Fibroblast of gingiva (primary cell): ENCODE measurements around the gene CCDC154.
"Not testable (repeated sequence)": the region's sequence is repeated elsewhere in the genome, so short reads cannot be mapped to it uniquely, and the experiment has no call there.

ENCODE experiments used
- DNase-seq: peaks from one replicate; pipeline ENCODE4 v3.0.0-alpha.2; 2011; ENCODE audit warnings: low read depth

The CCDC154 gene

DNA sequence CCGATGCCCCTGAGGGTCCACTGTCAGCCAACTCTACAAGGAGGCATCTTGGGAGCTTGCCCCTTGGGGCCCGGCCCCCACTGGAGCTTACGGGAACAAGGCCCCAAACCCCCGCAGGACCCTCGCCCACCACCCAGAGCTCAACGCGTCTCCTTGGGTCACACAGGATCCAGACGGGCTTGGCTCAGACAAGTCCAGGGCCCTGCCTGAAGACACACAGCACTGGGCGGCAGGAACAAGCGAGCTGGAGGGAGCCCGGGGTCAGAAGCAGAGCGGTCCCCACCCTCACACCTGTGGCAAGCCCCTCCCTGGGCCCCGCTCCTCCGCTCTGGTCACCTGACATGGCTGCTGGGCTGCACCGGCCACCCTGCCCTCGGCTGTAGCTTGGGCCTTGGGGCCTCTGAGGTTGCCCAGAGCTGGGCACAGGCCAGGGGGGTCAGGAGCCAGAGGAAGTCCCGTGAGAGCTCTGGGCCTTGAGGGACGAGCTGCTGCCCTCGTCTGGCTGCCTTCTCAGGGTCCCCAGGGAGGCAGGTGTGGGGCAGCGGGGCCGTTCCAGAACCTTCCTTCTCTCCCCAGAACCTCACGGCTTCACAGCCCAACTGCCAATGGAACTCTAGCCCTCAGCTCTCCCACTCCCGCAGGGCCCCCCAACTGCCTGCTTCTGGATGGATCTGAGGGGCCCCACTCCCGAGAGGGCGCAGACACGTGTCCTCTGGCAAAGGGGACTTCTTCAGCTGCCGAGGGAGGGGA is at the start of gene CCDC154:
Gene CCDC154, minus strand, starts transcription at position 577 of the 750 bp plus-strand sequence. Its CDS starts 234 bp downstream, at position 343.
- no peak for DNase-seq

DNA sequence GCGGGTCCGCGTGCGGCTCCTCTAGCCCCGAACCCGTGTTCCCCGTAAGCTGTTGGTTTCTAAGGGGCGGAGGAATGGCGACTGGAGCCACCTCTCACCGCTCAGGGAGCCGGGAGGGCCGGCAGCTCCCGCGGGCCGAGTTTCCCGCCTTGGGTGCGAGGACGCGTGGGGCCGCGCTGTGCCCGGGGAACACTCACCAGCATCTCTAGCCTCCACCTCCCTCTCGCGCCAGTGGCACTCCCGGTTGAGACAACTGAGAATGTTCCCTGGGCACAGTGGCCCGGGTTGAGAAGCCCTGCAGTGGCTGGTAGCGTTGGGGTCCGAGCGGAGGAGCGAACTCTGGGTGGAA is 49.4 kb upstream of the CCDC154 start:
- no peak for DNase-seq

GRCh38 chr16:1492923-1493745 is 48.8 kb upstream of the CCDC154 start, which contains the start of gene TELO2:
Gene TELO2 (plus strand): TSS chr16:1493360. CDS start chr16:1494282, 922 bp downstream.
- DNase-seq: peak; percentile 65

- DNase-seq: no peak
Measured at GRCh38 chr16:1492082-1492922, 47.9 kb upstream of the CCDC154 start.

- DNase-seq: no peak
Measured at GRCh38 chr16:1491327-1491726, 47.0 kb upstream of the CCDC154 start.

DNA sequence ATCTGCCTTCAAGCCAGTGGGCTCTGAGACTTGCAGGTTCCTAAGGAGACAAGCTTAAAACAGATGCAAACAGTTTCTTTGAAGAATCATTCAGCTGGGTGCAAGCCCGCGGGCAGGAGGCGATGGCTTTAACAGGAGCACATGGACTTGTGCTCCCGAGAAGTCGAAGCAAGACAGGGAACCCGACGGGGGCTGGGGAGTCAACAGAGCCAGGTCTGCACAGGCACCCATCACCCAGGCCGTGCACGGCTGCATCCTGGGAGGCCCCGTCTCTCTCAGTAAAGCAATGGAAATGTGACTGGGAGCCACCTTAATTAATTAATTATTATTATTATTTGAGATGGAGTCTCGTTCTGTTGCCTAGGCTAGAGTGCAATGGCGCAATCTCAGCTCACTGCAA is 44.7 kb upstream of the CCDC154 start:
- no peak for DNase-seq

DNA sequence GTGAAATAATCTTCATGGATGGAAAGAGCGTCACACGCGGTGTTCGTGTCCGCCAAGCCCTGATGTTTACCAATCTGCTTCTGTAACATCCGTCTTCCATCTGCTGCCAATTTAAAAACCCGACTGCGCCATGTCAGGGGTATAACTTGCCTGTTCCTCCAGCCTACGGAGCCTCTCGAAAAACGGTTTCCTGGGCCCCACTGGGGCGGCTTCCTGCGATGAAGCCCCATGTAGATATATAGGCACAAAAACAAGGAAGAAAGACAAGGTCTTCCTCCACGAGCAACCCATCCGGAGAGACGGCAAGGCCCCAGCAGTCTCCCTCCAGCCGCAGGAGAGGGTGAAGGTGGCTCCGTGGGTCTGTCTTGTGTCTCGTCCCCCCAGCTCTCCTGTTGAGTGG is 44.3 kb upstream of the CCDC154 start, which contains the start of gene PTX4:
Gene PTX4, minus strand, starts transcription at position 326 of the 400 bp plus-strand sequence. Its CDS starts 35 bp downstream, at position 291.
- DNase-seq: no peak

DNA sequence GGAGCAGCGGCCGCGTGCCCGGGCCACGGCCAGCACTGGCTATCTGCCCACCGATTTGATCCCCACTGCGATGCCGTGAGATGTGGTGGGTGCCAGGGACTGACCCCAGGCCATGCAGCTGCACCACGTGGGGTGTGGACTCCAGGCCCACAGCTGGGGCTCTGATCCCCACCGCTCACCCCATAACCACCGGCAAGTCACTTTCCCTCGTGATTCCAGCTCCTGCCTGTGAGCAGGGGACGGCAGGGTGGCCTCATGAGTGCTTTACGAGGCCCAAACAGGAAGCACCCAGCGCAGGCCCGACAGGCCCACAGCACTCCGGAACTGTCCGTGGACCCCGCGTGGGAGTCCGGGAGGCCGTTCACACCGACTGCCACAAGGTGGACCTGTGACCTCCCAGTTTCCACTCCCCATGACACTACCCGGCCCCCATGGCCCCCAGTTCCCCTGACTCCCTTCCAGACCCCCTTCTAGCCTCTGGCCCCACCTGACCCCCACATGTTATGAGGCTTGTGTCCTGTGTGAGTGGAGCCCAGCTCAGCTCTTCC is 43.8 kb upstream of the CCDC154 start:
- DNase-seq: no peak

DNA sequence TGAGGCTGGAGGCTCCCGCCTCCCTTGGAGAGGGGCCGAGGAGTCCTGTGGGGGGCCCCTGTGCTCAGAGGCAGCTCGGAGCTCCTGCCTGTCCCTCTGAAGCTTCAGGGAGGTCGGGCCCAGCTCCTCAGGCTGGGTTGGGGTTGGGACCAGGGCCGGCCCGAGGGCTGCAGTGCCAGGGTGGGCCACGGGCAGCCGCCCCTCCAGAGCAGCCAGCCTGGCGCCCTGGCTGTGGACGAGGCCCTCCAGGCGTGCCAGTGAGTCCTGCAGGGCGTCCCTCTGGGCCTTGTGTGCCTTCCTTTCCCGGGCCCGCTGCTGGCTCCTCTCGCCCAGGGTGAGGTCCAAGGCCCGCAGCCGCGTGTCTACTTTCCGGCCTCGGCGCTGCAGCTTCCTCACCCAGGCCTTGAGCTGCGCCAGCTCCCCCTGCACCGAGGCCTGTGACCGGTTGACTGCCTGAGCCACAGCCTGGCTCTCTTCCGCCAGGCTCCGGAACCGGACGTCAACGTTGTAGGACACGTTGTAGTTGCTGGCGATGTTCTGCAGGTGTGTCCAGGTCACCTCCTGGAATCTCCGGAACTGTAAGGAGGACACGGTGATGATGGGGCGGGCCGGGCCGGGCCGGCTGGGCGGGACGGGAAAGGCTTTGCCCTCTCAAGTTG is 43.2 kb upstream of the CCDC154 start:
- no peak for DNase-seq

DNA sequence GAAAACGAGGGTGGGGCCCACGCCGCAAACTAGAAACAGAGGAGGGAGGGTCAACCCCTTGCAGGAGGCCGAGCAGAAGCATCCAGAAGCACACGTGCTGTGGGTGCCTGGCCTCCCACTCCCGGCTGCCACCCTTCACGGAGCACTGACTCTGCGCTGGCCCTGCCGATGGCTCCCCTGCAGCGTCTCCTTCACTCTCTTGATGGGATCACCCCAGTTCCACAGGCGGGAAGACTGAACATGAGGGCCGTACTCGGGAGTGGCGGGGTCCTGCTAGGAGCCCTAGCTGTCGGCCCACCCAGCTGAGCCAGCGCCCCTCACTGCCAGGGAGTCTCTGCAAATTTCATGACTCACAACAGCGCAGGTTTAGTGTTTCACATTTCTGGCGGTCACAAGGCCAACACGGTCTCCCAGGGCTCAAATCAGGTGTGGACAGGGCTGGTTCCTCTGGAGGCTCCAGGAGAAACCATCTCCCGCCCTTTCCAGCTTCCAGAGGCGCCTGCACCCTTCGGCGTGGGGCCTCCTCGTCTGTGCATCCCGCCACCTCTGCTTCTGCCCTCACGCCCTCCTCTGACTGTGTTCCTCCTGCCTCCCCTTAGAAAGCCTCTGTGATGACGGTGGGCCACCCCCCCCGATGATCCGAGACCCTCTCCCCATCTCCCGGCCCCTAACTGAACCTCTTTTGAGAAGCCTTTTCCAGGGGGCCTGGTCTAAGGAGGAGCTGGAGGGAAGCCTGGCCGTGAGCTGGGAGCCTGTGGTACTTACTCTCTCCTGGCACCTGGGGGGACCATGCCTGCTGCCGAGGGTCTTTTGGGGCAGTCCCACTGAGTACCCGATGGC is 42.4 kb upstream of the CCDC154 start:
- DNase-seq: no peak

DNA sequence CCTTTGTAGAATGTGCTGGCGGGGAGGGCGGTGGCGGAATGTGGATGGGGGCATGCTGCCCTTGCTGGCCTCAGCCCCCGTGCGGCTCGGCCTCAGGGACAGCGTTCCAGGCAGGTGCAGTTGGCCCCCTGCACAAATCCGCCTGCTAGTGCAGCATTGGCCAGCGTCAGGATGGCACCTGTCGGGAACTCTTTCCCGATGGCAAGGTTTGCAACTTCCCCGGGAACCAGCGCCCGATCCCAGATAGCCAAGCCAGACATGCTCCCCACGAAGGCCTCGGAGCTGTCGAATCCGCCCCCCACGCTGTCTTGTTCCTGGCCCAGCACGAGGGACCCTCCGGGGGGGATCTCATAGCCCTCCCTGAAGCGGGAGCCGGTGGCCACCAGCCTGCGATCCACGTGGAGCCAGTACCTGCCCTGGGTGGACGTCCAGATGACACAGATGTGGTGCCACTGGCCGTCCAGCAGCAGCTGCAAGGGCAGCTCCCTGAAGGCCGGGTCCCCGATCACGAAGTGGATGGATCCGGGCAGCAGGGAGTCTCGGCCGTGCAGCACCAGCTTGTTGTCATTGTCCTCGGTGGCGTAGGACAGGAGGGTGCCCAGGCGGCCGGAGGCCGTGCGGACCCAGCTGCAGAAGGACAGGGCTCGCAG is 41.6 kb upstream of the CCDC154 start:
- no peak for DNase-seq

GRCh38 chr16:1481906-1482835 is 37.8 kb upstream of the CCDC154 start:
- no peak for DNase-seq

- not testable (repeated sequence) for DNase-seq
Measured at GRCh38 chr16:1478937-1479336, 34.6 kb upstream of the CCDC154 start.

- DNase-seq: no peak
Measured at GRCh38 chr16:1477033-1477432, 32.7 kb upstream of the CCDC154 start.

DNA sequence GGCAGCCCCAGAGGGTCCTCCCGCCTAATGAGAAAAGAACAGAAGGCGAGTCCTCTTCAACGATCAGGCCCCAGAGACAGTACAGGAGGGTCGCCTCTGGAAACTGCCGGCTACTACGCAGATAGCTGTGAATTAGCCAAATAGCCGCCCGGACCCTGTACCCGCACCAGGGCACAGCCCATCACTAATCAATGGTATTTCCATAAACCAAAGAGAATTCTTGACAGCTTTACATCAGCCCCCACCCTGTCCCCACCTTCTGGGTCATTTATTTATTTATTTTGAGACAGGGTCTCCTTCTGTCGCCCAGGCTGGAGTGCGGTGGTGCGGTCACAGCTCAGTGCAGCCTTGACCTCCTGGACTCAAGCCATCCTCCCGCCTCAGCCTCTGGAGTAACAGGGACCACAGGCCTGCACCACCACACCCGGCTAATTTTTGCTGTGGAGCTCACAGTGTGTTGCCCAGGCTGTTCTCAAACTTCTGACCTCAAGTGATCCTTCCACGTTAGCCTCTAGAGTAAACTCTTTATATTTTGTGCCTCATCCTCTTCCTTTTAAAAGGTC is 31.3 kb upstream of the CCDC154 start:
- no peak for DNase-seq

DNA sequence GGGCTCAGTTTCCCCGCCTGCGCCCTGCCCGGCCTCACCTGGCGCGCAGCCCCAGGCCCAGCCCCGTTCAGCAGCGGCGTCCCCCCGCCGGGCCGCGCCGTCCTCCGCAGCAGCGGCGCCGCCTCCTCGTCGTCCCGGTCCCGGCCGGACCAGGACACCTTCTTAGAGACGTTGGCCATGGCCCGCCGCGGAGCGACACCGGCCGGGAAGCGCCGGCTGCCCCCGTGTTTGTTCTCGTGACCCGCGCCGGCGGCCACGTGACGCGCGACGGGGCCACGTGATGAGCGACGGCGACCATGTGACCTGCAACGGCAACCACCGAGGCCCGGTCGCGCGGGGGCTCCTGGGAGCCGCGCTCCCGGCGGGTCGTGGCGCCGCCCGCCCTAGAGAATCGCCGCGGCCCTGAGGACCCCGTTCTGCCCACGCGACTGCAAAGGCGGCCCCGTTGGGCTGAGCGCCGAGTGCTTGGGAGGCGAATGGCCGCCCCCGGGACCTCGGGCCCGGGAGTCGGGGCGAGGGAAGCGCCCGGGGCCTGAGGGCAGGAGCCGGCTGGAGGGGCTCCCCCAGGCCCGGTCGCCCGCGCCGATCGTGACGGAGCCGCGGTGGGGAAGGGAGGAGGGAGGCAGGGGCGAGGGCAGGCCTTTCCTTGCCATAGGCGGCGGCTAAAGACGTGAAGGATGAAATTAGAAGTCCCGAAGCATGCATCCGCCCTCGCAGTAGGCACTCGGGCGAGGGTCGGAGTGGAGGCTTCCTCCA is 30.6 kb upstream of the CCDC154 start, which contains the start of gene CLCN7:
Gene CLCN7, minus strand, starts transcription at position 233 of the 756 bp plus-strand sequence. Its CDS starts 54 bp downstream, at position 179.
- peak; percentile 85 for DNase-seq

- DNase-seq: no peak
Measured at GRCh38 chr16:1474082-1474795, 29.9 kb upstream of the CCDC154 start.
